SKM-1 treated with dmso at 0.1 percent for 144 hours (cell line): ENCODE results near the gene MYH15.

Source experiments
- DNase-seq: peaks from one replicate; lab custom pipeline; 2025; ENCODE audit not compliant: unreplicated experiment; lab: John Stamatoyannopoulos, UW

Gene MYH15

DNA sequence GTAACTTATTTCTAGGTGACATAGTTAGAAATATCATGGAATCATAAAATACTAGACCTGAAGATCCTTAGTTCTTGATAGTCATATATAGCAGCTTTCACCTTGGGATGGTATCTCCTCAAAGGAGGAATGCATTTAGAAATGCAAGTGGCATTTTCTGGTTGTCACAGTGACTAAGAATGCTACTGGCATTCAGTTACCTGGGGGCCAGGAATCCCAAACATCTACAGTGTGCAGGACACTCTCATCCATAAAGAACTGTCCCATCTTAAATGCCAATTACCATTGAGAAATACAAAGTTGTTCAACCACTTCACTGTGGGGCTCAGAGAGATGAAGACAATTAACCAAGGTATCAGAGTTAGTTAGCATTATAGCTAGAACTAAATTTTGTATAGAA, 36.7 kb downstream of the MYH15 start:
- no peak for DNase-seq

DNA sequence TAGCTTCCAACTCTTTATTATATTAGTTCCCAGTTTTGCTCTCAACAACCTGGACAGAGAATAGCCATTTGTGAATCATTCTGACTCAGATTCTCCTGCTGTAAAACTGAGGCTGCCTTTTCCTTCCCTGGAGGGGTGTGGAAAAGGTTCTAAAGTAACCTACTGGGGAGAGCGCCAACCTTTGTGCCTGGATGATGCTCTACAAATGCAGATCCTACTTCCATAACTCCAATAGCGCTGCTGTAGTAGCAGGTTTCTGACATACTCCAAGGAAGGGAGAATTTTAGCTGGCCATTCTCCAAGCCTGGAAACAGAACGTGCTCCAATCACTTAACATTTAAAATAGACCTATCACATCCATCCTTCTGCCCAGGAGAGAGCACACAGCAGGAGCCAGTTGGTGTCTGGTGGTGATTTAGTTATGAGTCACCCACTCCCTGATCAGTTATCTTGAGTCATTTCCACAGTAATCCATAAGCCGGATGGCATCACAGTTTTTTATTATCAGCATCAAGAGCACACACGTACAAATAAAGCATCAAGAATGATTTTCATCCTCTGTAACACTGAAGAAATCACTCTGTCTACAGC, 38.3 kb downstream of the MYH15 start:
- DNase-seq = no peak

DNA sequence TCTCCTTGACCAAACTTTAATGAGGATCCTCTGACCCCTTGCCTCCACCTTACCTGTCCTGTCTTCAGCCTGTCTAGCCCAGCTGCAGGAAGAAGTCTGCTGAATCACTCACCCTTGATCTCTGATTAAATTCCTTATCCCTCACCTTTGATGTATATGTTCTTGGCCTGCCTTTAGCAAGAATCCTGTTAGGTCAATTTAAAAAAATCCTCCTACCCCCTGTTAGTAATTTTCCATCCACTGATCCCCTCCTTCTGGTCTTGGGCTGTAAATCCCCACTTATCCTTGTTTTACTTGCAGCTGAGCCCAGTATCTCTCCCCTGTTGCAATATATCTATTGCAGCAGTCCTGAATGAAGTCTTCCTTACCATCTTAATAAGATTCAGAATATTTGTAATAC, 39.0 kb downstream of the MYH15 start:
- no peak for DNase-seq

DNA sequence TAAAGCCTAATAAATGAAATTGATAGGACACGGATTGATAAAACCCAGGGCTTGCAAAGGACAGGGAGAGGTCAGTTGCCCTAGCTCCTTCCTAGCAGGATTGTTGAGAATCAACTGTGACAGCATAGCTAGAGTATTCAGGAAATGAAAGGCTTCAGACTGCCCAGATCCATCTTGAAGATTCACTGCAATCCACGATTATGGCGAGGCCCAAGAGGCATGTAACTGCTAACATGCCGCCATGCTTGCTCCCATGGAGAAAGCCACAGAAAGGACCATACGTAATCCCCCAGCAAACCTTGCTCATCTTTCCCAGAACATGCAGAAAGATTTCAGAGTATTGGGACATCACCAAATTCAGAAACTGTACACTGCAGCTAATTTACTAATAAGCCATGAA, 41.3 kb downstream of the MYH15 start:
- DNase-seq = no peak

DNA sequence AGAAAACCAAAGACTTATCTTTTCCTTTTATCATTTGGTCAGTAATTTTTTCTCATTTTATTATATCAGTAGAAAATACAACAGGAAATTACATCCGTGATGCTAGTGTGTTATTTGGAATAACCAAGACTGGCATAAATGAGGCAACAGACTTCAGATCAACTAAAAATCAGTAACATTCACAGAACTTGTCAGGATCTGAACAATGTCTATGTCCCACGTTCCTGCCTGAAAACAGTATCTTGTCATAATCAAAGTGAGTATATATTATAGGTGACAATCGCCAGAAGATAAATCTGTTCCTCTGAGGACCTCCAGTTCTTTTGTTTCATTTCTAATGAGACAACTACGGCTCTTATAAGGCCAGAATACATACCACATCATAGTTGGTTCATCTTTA, 41.8 kb downstream of the MYH15 start:
- DNase-seq = no peak

DNA sequence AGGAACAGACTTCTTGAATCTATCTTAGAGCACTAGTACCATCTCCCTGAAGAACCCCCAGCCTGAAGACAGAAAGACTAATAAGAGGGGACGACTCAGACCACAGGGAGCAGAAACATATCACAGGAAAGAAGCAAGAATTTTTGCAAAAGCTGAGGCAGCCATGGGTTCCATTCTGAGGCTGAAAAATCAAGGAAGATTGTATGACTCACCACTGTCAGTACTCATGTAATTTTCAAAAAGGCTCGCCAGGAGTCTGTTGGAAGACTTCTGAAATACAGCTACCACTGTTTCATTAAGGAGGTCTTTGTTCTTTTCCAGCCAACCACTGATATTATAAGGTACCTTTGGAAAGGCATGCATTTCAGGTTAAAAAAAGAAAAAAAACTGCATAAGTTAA, 47.5 kb downstream of the MYH15 start:
- DNase-seq = no peak

DNA sequence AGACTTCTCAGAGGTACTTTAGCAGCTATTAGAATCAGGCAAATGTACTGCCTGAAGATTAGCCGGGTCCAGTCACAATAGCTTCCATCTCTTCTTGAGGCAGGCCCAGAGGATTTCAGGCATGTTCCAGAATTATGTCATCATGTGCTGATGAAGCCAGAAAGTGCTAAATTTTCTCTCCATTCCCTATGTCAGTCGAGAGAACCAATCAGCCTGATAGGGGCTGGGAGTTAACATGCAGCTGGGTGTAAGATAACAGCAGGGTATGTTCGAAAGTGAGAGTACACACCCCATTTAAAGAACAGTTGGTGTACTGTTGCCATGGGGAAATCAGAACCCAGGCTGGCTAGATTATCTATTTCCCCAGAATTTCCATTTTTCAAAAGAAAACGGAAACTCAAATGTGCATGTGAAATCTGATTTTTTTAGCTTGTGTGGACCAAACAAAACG, 48.7 kb downstream of the MYH15 start:
- no peak for DNase-seq

DNA sequence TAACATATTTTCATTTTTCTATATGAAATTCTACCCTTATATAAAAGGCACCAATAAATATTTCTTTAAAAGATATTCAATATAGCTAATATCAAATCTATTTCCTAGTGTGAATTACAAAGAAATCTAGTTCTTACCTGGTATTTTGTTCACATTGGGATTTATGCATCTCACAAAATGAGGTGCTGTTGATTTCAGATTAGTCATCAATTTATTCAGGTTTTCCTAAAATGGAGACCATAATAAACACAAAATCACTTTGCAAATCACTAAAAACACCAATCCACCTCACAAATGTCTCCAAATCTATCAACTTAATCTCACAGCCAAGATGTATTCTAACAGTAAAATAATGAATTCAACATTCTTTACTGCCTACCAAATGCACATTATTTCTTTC, 51.2 kb downstream of the MYH15 start:
- DNase-seq = no peak

DNA sequence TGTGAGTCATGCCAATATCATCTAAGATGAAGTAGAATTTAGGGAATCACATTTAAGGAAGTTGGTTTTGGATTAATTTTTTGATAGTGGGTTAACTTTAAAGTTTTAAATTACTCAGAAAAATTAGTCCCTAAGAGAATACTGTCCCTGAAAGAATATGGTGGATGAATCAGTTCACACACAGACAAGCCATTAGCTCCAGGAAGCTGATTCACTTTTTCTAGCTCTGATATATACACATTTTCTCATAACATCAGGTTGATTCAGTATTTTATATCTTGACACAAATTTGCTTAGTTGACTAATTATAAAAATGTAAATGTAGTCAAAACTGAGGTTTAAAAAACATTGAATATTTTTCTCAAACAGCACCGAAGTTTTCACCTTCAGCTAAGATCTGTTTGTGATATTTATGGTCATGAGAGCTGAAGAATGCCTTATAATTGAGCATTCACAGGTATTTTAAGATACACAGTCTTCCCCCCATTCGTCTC, 55.1 kb downstream of the MYH15 start:
- no peak for DNase-seq

DNA sequence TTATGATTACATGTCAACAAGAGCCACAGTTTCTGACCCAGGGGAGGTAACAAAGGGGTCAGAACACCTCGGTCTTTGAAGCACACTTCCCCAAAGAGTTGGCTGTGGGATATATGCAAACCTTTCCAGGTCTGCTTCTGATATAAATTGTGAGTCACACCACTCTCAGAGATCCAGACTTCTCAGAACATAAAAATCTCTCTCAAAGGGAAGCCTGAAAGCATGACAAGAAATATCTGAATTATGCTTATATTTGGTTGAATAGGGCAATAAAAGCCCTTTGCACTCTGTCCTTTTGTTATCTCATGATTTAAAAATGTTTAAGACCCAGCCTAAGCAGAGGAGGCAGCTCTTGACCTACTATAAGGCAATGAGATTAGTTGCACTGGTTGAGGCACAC, 56.8 kb downstream of the MYH15 start:
- DNase-seq = no peak

DNA sequence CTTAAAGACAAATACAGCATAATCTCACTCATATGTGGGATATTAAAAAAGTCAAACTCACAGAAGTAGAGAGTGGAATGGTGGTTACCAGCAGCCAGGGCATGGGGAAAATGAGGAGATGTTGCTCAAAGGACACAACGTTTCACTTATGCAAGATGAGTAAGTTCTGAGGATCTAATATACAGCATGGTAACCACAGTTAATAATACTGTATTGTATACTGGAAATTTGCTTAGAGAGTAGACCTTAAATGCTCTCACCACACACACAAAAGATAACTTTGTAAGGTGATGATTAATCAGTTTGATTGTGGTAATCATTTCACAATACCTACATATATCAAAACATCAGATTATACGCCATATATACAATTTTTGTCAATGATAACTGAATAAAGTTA, 60.0 kb downstream of the MYH15 start:
- no peak for DNase-seq

DNA sequence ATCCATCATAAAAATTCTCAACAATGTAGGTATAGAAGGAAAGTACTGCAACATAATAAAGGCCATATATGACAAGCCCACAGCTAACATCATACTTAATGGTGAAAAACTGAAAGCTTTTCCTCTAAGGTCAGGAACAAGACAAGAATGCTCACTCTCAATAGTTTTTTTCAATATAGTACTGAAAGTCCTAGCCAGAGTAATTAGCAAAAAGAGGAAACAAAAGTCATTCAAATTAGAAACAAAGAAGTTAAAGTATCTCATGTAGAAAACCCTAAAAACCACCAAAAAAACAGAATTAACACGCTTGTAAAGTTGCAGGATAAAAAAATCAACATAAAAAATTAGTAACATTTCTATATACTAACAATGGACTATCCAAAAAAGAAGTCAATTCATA, 61.8 kb downstream of the MYH15 start:
- no peak for DNase-seq

DNA sequence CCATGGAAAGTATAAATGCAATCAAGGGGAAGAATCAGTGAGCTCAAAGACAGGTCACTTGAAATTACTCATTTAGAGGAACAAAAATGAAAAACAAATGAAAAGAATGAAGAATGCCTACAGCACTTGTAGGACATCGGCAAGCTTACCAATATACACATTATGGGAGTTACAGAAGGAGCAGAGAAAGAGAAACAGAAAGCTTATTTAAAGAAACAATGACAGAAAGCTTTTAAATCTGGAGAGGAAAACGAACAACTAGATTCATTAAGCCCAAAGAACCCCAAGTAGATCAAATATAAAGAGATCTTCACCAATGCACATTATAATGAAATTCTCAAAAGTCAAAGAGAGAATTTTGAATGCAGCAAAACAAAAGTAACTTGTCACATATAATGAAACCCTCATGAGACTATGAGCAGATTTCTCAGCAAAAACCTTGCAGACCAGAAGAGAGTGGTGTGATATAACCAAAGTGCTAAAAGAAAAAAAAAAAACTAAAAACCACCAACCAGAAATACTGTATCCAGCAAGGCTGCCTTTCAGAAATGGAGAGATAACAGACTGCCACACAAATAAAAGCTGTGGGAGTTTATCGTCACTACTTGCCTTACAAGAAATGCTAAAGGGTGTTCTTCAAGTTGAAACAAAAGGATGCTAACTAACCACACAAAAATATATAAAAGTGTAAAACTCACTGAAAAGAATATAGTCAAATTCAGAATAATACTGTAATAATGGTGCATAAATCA, 63.1 kb downstream of the MYH15 start:
- DNase-seq = no peak

DNA sequence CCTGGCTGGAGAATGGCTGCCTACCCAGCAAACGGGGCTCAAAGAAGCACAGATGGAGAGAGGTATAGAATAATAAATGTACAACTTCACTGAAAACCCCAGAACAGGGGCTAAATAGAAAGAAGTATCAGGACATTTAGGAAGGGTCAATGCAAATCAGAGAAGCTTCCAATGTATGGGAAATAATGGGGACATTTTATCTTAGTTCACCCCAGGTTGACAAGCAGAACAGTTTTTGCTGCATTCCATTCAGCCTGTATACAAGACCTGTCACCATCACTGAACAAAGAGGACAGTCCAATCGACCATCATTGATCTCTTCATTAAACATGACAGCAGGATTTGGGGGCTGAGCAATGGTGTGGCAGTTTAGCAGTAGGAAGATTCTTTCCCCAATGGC, 68.1 kb downstream of the MYH15 start:
- DNase-seq = no peak

DNA sequence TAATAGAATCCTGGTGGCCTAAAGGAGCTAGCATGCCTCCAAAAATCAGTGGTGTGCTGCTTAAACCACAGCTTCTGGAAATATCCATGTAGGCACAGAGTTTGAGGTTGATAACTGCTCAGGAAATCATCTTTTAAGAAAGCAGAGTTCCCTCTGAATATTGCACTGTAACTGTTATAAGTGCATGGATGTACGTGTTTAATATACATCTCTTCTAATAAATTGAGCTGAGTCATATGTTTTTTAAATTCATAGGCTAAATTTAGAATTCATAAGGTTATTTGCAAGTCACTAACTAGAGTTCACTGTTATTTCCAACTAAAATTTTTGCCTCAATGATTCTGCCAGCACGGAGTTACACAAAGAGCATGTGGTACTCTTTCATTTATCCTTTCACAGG, 68.9 kb downstream of the MYH15 start:
- DNase-seq = no peak

DNA sequence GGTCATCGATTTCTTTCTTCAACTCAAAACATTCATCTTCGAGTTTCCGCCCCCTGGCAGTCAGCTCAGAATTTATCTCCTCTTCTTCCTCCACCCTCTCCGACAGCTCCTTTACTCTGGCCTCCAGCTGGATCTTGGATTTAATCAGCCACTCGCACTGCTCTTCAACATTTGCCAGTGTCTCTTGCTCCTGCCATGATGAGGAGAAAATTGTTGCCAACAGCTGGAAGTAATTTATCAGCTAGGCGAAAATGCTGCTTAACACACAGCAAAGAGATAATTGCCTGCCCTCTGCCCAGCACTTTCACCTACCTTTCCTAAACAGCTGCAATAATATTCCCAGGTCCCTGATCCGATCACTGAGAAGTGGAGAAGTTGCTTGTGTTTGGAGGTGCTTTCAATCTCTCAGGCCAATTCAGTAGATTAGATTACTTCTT, 69.3 kb downstream of the MYH15 start:
- no peak for DNase-seq

DNA sequence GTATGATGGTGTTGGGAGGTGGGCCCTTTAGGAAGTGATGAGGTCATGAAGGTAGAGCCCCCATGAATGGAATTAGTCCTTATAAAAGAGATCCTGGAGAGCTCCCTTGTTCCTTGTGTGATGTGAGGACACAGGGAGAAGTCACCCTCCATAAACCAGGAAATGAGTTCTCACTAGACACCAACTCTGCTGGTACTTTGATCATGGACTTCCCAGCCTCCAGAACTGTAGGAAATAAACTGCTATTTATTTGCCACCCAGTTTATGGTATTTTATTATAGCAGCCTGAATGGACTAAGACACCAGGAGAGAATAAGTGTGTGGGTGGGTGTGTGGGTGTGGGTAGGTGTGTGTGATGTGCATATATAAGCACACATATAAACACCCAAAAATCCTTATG, 71.9 kb downstream of the MYH15 start:
- no peak for DNase-seq

DNA sequence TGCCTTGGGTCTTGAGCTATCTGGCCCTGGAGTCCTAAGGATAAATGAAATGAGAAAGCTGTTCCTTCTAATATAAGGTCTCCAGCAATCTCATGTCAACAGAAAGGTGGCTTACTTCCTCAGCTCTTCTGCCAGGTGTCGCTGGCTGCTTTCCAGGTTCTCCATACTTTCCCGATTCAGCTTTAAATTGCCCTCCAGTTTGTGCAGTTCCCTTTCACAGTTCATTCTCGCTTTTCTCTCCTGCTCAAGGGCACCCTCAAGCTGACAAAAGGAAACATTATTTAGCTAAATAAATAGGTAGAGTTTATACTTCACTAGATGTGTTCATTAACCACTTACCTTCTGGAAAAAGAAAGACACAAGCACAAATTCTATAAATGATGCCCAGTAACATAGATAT, 73.0 kb downstream of the MYH15 start:
- DNase-seq = no peak

DNA sequence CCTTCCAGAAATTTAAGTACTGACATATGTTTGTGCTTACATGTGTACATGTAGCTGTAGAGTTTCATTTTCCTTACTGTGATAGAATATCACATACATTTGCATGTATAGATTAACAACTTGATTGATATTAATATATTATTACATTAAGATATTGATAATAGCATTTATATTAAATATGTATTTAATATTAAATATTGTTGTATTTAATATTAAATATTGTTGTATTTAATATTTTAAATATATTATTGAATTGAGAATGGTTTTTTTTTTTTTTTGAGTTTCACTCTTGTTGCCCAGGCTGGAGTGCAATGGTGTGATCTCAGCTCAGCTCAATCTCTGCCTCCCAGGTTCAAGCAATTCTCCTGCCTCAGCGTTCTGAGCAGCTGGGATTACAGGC, 76.5 kb downstream of the MYH15 start:
- DNase-seq = no peak

DNA sequence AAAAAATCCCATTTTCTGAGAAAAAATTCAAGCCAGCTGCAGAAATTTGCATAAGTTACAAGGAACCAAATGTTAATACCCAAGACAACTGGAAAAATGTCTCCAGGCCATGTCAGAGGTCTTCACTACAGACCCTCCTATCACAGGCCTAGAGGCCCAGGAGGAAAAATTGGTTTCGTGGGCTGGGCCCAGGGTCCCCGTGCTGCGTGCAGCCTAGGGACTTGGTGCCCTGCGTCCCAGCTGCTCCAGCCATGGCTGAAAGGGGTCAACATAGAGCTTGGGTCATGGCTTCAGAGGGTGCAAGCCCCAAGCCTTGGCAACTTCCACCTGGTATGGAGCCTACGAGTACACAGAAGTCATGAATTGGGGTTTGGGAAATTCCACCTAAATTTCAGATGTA, 78.0 kb downstream of the MYH15 start:
- DNase-seq = no peak

DNA sequence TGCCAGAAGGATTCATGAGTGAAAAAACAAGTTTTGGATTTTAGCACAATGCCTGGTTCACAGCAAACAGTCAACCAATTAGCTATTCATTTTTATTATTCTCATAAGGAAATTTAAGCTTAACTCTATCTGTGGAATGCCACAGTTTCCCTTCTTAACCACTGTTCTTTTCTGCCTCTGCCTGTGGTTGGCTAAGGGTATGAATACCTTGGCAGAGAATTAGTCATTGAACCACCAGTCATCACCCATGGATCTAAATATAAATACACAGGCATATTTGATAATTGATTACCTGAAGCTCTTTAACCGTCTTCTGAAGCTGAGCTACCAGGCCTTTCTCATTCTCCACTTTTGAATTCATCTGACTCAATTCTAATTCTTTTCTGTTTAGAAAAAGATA, 79.9 kb downstream of the MYH15 start:
- no peak for DNase-seq

DNA sequence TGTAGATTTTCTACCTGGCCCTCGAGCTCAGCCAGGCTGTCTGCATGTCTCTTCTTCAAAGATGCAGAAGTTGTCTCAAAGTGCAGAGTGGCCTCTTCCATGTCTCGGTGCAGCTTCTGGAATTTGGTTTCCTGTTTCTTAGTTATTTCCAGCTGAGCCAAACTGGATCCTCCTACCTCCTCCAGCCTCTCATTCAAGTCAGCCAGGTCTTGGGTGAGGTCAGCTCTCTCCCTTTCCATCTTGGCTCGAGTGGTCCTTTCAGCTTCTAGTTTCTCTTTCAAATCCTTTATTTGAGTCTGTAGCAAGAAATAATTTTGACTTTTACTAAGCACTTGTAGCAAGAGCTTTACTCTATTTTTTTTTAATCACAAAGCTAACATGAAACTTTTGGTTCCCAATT, 81.8 kb downstream of the MYH15 start:
- DNase-seq = no peak

DNA sequence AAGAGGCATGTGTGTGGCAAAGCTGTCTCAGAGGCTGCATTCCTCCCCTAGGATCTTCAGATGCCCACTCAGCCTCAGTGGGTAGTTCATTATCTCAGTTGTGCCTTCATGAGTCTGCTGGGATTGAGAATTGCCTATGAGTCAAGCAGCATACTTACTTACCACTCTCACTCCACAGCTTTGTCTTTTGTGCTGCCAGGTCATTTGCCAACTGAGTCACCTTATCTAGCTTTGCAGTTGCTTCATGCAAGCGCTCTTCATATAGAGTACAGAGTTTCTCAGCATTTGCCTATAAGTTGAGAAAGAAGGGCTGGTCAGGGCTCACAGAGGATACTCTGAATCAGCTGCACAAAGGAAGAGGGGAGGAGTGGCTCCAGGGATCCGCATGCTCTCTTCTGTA, 89.5 kb downstream of the MYH15 start:
- DNase-seq = no peak
